ENCODE data around the gene ATRNL1.

The ATRNL1 gene

GRCh38 chr10:115950320-115950719 lies 857.2 kb downstream of the ATRNL1 start:
- DNase-seq (ENCODE audit: low read depth): no peak

- DNase-seq (ENCODE audit: low read depth): no peak
Measured at GRCh38 chr10:115951242-115951641, 858.1 kb downstream of the ATRNL1 start.

DNA sequence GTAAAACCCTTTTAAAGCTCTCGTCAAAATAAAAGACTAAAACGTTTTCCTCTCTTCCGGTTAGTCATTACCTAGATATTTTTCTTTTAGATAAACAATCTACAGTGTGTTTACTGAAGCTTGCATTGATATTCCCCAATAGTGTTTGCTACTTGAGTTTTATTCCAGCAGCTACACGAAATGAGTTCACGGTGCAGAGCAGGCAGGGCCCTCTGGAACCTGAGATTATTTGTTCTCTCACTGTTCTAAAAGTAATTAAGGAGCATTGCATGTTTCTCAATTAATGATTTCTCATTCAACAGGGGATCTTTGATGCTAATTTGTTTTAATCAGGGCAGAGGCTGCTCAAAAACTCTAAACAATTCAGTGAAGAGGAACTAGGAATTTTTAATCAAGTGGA lies 860.1 kb downstream of the ATRNL1 start:
- no peak for DNase-seq (ENCODE audit: low read depth)

GRCh38 chr10:115953968-115954367 lies 860.8 kb downstream of the ATRNL1 start:
- no peak for DNase-seq (ENCODE audit: low read depth)

DNA sequence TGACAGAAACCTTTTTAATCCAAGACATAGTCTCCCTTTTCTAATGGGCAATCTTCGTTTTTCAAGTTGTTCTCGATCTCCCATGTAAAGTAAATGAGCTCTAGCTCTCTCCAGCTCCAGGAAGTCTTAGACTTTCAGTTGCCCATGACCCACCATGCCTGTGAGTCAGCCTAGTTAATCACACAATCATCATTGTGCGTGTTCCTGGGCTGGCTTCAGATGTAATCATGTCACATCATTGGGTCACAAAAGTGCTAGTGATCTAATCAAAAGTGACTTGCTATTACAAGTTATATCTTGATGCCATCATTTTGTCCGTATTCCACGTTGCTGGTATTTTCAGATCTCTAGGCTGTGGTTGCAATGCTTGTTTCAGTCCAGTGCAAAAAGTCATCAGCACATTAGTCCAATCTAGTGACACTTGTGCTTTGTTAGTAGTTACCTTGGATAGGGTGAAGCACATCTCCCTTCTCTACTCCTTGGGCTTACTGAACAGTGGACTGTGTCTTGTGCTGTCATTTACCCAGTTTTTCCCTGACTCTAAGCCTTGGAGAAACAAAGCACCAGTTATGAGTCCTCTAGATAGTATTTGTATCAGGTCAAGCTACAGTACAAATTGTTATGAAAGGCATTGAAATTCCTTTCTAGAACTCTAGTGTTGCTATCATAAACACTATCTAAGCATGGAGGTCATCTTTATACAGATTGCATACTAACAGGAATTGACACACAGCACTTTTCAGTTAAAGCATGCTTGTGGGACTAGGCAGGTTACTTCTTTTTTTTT lies 863.3 kb downstream of the ATRNL1 start:
- no peak for DNase-seq (ENCODE audit: low read depth)

- DNase-seq (ENCODE audit: low read depth): no peak
Measured at GRCh38 chr10:115957012-115957399, 863.8 kb downstream of the ATRNL1 start.

- DNase-seq (ENCODE audit: low read depth): no peak
Measured at GRCh38 chr10:115957786-115958442, 864.7 kb downstream of the ATRNL1 start.

DNA sequence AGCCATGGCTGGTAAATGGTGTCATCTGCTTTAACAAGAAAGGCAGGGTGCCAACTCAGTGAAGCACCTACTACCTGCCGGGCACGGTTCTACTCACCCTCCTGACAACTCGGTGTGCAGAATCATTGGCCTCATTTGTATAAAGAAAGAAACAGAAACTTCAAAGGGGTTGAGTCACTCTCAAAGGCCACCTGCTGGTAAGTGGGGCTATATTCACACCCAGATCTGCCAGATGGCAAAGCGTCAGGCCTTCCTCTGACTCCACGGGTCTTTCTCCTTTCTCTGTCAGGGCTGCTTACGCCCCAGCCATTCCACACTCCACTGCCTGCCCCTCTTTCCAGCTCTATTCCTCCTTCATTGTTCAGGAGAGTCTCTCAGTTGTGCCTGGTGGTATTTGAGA lies 870.7 kb downstream of the ATRNL1 start:
- DNase-seq (ENCODE audit: low read depth): no peak

- DNase-seq (ENCODE audit: low read depth): no peak
Measured at GRCh38 chr10:115964827-115965226, 871.7 kb downstream of the ATRNL1 start.

- no peak for DNase-seq (ENCODE audit: low read depth)
Measured at GRCh38 chr10:115965376-115965775, 872.2 kb downstream of the ATRNL1 start.

GRCh38 chr10:115968236-115968635 lies 875.1 kb downstream of the ATRNL1 start:
- no peak for DNase-seq (ENCODE audit: low read depth)

- no peak for DNase-seq (ENCODE audit: low read depth)
Measured at GRCh38 chr10:115969591-115969990, 876.4 kb downstream of the ATRNL1 start.

DNA sequence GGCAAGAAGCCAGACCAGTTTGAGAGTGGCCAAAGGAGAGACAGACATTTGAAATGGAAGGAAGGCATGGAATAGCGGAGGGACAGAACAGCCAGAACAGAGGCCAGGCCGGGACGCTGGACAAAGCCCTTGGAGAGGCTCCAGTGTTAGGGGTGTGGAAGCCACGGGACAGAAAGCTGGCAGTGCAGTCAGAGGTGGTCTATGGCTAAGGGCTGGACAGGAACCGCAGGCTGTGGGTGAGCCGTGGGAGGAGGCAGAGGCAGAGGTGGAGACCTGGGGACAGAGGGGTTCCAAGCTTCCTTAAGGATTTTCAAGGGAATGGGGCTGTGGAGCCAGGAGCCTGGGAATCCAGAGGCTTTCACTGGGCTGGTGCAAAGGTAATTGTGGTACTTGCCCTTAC lies 878.8 kb downstream of the ATRNL1 start:
- no peak for DNase-seq (ENCODE audit: low read depth)

DNA sequence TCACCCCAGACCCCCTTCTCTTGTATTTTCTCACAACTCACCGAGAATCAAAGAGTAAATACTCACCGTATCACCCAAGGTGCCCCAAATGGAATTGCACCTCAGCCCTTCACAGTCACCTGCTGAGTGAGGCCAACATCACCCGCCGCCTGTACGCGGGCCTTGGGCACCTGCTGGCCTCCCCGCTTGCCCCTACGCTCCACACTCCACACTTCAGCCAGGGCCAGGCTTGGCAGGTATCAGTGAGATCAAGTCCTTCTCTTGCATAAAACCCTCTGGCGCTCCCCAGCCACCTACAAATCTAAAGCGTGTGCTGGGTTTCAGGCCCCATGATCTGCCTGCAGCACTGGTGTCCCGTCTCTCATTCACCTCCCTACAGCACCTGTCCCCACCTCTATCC lies 879.3 kb downstream of the ATRNL1 start:
- no peak for DNase-seq (ENCODE audit: low read depth)

DNA sequence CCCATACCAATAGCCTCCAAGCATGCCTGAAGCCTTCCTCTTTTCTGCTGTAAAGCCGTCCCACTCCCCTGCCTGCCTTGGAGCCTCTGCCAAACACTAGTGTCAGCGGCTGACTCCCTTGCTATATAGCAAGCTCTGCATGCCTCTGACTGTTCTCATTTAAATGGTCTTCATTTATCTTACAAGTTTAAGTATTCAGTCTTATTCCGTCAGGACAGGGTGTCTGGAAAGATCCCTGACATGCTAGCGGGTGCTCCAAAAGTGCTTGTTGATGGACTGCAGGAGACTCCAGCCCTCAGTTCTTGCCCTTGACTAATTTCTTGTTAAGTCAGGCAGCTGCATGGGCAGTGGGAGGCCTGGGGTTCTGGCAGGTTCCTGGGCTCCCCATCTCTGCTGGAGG lies 881.2 kb downstream of the ATRNL1 start:
- no peak for DNase-seq (ENCODE audit: low read depth)

DNA sequence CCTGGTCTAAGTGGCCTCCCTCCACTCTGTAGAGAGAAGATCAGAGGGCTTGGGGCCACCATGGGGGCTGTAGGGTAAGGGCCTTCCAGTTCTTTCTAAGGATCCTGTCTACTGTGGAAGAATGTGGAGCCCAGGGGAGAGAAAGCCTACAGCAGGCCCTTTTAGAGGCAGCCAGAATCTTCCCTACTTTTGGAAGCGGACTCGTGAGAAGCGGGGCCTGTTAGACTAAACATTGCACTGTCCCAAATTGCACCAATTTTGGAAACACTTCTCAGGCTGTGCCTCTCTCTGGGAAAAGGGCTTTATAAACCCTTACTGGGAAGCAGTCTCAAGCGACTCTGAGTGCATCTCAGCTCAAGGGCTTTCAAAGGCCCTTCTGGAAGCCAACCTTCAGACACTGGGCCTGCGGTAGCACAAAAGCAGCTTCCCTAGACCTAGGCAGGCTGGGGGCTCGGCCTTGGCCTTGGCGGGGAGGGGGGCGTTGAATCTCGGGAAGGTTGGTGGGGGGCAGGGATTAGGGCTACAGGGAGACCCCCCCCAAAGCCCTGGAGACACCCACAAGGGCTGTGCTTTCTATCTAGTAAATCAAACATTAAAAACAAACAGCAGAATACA lies 881.8 kb downstream of the ATRNL1 start:
- DNase-seq (ENCODE audit: low read depth): no peak

- DNase-seq (ENCODE audit: low read depth): no peak
Measured at GRCh38 chr10:115975506-115975905, 882.3 kb downstream of the ATRNL1 start.

GRCh38 chr10:115976342-115976741 lies 883.2 kb downstream of the ATRNL1 start:
- DNase-seq (ENCODE audit: low read depth): no peak

DNA sequence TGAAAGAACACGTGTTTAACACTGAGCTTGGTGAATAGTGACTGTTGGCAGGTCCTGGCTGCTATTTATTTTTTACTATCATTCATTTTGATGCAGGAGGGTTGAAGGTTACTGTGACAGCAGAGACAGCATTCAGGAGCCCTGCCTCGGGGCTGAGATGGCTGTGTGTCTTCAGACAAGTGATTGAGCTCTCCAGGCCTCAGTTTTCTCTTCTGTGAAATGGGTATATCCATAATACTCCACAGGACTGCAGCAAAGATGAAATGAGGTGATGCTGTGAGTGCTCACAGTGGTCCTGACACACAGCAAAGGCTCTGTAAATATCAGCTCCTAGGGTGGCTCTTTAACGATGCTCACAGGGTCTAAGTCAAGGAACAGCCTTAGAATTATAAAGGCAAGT lies 884.7 kb downstream of the ATRNL1 start:
- no peak for DNase-seq (ENCODE audit: low read depth)

DNA sequence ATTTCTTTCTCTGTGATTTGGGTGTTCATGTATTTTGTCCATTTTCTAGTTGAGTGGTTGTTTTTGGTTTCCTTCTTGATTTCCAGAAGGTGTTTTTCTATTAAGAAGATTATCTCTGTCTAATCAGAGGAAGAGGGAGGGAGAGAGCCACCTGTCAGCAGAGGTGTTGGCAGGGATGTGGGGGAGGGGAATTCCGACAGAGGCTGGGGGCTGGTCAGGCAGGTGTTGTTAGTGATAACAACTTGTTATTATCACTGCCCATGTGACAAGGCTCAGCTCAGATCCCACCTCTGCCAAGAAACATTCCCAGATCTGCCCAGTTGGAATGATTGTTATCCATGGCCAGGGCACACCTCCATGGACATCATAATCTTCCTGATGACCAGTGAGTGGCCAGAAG lies 886.4 kb downstream of the ATRNL1 start:
- no peak for DNase-seq (ENCODE audit: low read depth)

DNA sequence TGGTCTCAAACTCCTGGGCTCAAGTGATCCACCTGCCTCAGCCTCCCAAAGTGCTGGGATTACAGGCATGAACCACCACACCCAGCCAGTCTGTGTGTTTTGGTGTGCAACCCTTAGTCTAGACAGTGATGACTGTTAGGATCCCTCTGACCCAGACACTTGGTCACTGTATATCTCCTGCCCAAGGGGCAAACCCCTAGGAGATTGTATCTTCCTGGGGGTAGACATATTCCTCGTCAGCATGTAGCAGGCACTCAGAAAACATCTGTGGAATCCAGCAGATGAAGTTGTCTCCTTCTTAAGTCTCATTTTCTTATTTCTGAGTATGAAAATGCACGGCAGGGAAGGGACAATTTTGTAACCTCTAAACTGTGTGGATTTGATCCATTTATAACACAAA lies 887.3 kb downstream of the ATRNL1 start:
- DNase-seq (ENCODE audit: low read depth): no peak

DNA sequence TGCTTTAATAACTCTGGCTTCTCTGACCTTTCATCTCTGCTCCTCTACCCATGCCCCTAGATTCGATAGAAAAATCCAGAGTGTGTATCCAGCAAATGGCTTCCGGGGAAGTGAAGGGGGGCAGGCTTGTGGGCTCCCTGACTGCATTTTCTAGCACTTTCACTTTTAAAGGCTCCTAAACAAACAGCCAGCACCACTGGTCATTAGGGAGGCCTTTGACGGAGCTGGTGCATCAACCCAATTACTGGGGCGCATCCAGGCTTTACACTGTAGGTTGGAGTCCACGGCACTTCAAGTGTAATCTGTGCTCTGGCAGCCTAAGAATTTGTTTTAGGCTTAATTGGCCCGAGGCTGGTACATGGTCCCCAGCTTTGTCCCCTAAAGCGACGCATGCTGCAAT lies 887.9 kb downstream of the ATRNL1 start:
- no peak for DNase-seq (ENCODE audit: low read depth)

- no peak for DNase-seq (ENCODE audit: low read depth)
Measured at GRCh38 chr10:115982076-115982475, 888.9 kb downstream of the ATRNL1 start.
